CD4-positive, alpha-beta T cell treated with Interleukin-6 for 4 hours (primary cell): Measurements from ENCODE around the gene ELOVL4.

Experiments
- DNase-seq: peaks from one replicate; pipeline ENCODE4 v3.0.0-alpha.2; 2020; ENCODE audit warnings: mixed read lengths

The ELOVL4 gene

GRCh38 chr6:79947191-79948186, at the start of gene ELOVL4:
Gene ELOVL4 (minus strand): TSS chr6:79947553. CDS start chr6:79947279, 274 bp downstream.
- peak; percentile 74 for DNase-seq

GRCh38 chr6:79993911-79994309, 46.6 kb upstream of the ELOVL4 start:
- no peak for DNase-seq

GRCh38 chr6:79993012-79993910, 45.9 kb upstream of the ELOVL4 start:
- DNase-seq = no peak

GRCh38 chr6:79989641-79990040, 42.3 kb upstream of the ELOVL4 start:
- no peak for DNase-seq

GRCh38 chr6:79985128-79985527, 37.8 kb upstream of the ELOVL4 start:
- DNase-seq = no peak

GRCh38 chr6:79984261-79984660, 36.9 kb upstream of the ELOVL4 start:
- peak; percentile 25 for DNase-seq

GRCh38 chr6:79981652-79982051, 34.3 kb upstream of the ELOVL4 start:
- no peak for DNase-seq

- no peak for DNase-seq
These were observed 23.8 kb upstream of the ELOVL4 start for GRCh38 chr6:79971193-79971592.

GRCh38 chr6:79969784-79970183, 22.4 kb upstream of the ELOVL4 start:
- DNase-seq = no peak

GRCh38 chr6:79967178-79967577, 19.8 kb upstream of the ELOVL4 start:
- DNase-seq = no peak

- DNase-seq = no peak
These were observed 17.3 kb upstream of the ELOVL4 start for GRCh38 chr6:79964607-79965081.

GRCh38 chr6:79954849-79955248, 7.5 kb upstream of the ELOVL4 start:
- no peak for DNase-seq

GRCh38 chr6:79949233-79949632, 1.9 kb upstream of the ELOVL4 start:
- peak; percentile 77 for DNase-seq

- DNase-seq = peak; percentile 38
These were observed 822 bp downstream of the ELOVL4 start for GRCh38 chr6:79946272-79947190.

- DNase-seq = no peak
These were observed 4.2 kb downstream of the ELOVL4 start for GRCh38 chr6:79943133-79943532.

- DNase-seq = no peak
These were observed 5.7 kb downstream of the ELOVL4 start for GRCh38 chr6:79941489-79942151.

GRCh38 chr6:79928478-79928998, 18.8 kb downstream of the ELOVL4 start:
- DNase-seq = no peak

GRCh38 chr6:79927758-79928157, 19.6 kb downstream of the ELOVL4 start:
- no peak for DNase-seq

- DNase-seq = no peak
These were observed 24.1 kb downstream of the ELOVL4 start for GRCh38 chr6:79923270-79923669.

- no peak for DNase-seq
These were observed 25.3 kb downstream of the ELOVL4 start for GRCh38 chr6:79922018-79922417.

- DNase-seq = no peak
These were observed 34.0 kb downstream of the ELOVL4 start for GRCh38 chr6:79913369-79913768.
